Stimulated activated naive B cell treated with anti-CD40 and anti-IgM and Interleukin-4, amounts not matched to agents 10 μg/mL and 1 μg/mL and 100 μg/mL, for 72 hours (primary cell): ENCODE measurements around the gene WAC.
A peak's percentile ranks its signal among the peaks of the same experiment; 100 is the strongest.
"Not testable (repeated sequence)": the region's sequence is repeated elsewhere in the genome, so short reads cannot be mapped to it uniquely, and the experiment has no call there.

ENCODE experiments used
- ATAC-seq, 2 donors: fragments of 150-1000 bp; cut with Tn5 transposase; replicated peaks; 2 replicates each; pipeline ENCODE4 v1.10.0; 2021; ENCODE audit warnings: moderate library complexity in 1 of 2
- DNase-seq: peaks from one replicate; pipeline ENCODE4 v3.0.0; 2021
- H3K27ac Mint-ChIP-seq: one replicate; pipeline ENCODE4 v1.8.0; 2022; ENCODE audit warnings: mild to moderate bottlenecking, mixed read lengths
- H3K27me3 Mint-ChIP-seq, 2 donors: one replicate each; pipeline ENCODE4 v1.8.0; 2022; ENCODE audit warnings: mixed read lengths in 2 of 2
- H3K36me3 Mint-ChIP-seq, 2 donors: one replicate each; pipeline ENCODE4 v1.8.0; 2022; ENCODE audit warnings: mixed read lengths in 2 of 2, mild to moderate bottlenecking in 1 of 2
- H3K4me1 Mint-ChIP-seq, 2 donors: one replicate each; pipeline ENCODE4 v1.8.0; 2022; ENCODE audit warnings: mixed read lengths in 2 of 2, mild to moderate bottlenecking in 1 of 2
- H3K4me3 Mint-ChIP-seq, 2 donors: one replicate each; pipeline ENCODE4 v1.8.0; 2022; ENCODE audit warnings: mild to moderate bottlenecking in 2 of 2, mixed read lengths in 2 of 2, moderate library complexity in 1 of 2
- H3K9me3 Mint-ChIP-seq, 2 donors: one replicate each; pipeline ENCODE4 v1.8.0; 2022; ENCODE audit warnings: mixed read lengths in 2 of 2, mild to moderate bottlenecking in 1 of 2

Gene WAC

DNA sequence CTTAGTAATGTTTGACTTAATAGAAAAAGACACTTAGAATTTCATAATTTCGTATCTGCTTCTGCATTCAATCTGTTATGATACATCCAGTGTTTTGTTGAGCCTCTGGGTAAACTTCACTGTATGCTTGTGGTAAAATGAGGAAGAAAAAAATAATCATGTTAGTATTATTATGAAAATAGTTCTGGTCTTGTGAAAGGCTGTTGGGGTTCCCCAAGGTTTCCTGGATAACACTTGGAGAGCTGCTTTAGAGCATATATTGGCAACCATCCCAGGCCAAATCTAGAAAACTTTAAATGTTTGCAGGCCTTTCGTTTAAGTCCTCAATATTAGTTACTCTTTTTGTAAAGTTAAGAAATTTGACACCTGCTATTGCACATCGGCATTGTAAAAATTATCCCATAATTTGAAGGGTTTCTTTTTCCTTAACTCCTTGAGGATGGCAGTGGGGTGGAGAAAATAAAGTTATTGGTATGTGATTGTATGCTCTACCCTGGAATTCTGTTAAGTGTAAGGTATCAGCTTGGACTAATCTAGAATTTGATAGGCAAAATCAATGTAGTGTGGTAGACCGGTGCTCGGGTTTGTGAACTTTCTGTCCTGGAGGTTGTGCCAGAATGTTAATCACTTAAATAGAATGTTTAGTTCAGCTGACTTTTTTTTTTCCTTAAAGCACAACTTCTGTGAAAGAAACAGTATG lies 54.5 kb downstream of the WAC start:
- ATAC-seq (no peak), DNase-seq (no peak)
- H3K27ac Mint-ChIP-seq = no peak overlapping the region
- H3K4me3 Mint-ChIP-seq = no peak overlapping the region
- peaks cover 13 to 26% of the 10 kb centered on the region in 2 donors for H3K4me1 Mint-ChIP-seq
- no peaks in the 10 kb centered on the region for H3K27me3 Mint-ChIP-seq
- H3K9me3 Mint-ChIP-seq = no peaks in the 10 kb centered on the region
- H3K36me3 Mint-ChIP-seq = peaks cover 36 to 43% of the 10 kb centered on the region in 2 donors

GRCh38 chr10:28587970-28588290 lies 55.0 kb downstream of the WAC start:
- Mint-ChIP-seq H3K4me3 (no peak overlapping the region), H3K4me1 (peaks cover 14 to 27% of the 10 kb centered on the region in 2 donors), H3K9me3 (no peaks in the 10 kb centered on the region), H3K27me3 (no peaks in the 10 kb centered on the region), H3K27ac (no peak overlapping the region), H3K36me3 (peaks cover 39 to 46% of the 10 kb centered on the region in 2 donors)
- DNase-seq (no peak), ATAC-seq (no peak)

GRCh38 chr10:28592953-28593352 lies 60.0 kb downstream of the WAC start:
- no peak for ATAC-seq
- H3K4me3 Mint-ChIP-seq = no peak overlapping the region
- peaks cover 14 to 24% of the 10 kb centered on the region in 2 donors for H3K4me1 Mint-ChIP-seq
- H3K27ac Mint-ChIP-seq = peak overlapping the region; percentile 10
- no peaks in the 10 kb centered on the region for H3K27me3 Mint-ChIP-seq
- DNase-seq = no peak
- peaks cover 41 to 50% of the 10 kb centered on the region in 2 donors for H3K36me3 Mint-ChIP-seq
- H3K9me3 Mint-ChIP-seq = no peaks in the 10 kb centered on the region

GRCh38 chr10:28593811-28594210 lies 60.9 kb downstream of the WAC start:
- Mint-ChIP-seq H3K27ac (no peak overlapping the region), H3K27me3 (no peaks in the 10 kb centered on the region), H3K4me1 (peaks cover 14 to 27% of the 10 kb centered on the region in 2 donors), H3K36me3 (peaks cover 40 to 55% of the 10 kb centered on the region in 2 donors), H3K9me3 (no peaks in the 10 kb centered on the region), H3K4me3 (no peak overlapping the region)
- DNase-seq (no peak), ATAC-seq (no peak)

DNA sequence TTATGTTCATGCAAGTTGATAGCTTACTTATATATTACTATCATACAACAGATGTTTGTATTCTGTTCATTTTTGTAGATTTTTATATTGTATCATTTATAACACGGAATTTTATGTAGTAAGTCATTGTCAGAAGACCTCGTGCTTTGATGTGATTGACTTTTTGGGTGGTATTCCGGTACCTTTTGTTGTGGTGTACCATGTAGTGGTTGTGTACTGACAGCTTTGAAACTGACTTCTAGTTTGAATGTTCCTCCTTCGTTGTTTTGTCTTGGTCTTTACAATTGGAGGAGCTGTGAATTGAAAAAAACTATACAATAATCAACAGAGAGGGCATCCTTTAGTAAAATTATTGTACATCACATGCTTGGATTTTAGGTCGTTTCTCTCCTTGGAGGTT lies 61.5 kb downstream of the WAC start:
- H3K4me1 Mint-ChIP-seq = peaks cover 15 to 31% of the 10 kb centered on the region in 2 donors
- H3K4me3 Mint-ChIP-seq = no peak overlapping the region

DNA sequence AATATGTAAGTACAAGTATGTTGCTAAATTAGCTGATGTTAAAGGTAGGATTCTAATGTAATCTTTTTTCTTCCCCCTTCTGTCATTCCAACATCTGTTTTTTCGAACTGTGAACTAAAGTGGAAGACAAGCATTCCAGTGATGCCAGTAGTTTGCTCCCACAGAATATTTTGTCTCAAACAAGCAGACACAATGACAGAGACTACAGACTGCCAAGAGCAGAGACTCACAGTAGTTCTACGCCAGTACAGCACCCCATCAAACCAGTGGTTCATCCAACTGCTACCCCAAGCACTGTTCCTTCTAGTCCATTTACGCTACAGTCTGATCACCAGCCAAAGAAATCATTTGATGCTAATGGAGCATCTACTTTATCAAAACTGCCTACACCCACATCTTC lies 62.7 kb downstream of the WAC start:
- H3K4me1 Mint-ChIP-seq = peaks cover 17 to 34% of the 10 kb centered on the region in 2 donors
- DNase-seq (no peak), ATAC-seq (no peak)
- no peak overlapping the region for H3K4me3 Mint-ChIP-seq
- H3K9me3 Mint-ChIP-seq = no peaks in the 10 kb centered on the region
- H3K27me3 Mint-ChIP-seq = no peaks in the 10 kb centered on the region
- H3K27ac Mint-ChIP-seq = no peak overlapping the region
- H3K36me3 Mint-ChIP-seq = peaks cover 42 to 58% of the 10 kb centered on the region in 2 donors

More for the DNA sequence above, 61.5 kb downstream of the WAC start:
- H3K27me3 Mint-ChIP-seq = no peaks in the 10 kb centered on the region
- H3K36me3 Mint-ChIP-seq = peaks cover 40 to 54% of the 10 kb centered on the region in 2 donors
- DNase-seq (no peak), ATAC-seq (no peak)
- H3K27ac Mint-ChIP-seq = peak overlapping the region; percentile 11
- no peaks in the 10 kb centered on the region for H3K9me3 Mint-ChIP-seq

DNA sequence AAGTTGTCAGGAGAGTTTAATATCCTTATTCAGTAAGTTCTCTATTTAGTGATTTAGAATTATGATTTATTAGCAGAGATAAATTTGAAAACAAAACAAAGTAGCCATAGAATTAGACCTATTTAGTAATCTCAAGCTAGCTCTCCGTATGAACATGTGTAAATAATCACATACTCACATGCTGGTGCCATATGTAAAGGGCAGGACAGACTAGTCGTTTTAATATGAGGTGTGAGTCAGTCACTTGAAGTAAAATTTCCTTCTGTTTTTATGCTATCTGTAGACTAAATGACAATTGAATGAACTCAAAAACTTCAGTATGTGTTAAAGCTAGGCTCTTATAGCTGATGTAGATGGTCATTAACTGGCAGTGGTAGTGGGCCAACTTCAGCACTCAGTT lies 67.1 kb downstream of the WAC start:
- peaks cover 15 to 29% of the 10 kb centered on the region in 2 donors for H3K4me1 Mint-ChIP-seq
- no peak overlapping the region for H3K27ac Mint-ChIP-seq
- ATAC-seq (no peak), DNase-seq (no peak)
- peaks cover 28 to 50% of the 10 kb centered on the region in 2 donors for H3K36me3 Mint-ChIP-seq
- no peaks in the 10 kb centered on the region for H3K9me3 Mint-ChIP-seq
- H3K27me3 Mint-ChIP-seq = no peaks in the 10 kb centered on the region
- no peak overlapping the region for H3K4me3 Mint-ChIP-seq

DNA sequence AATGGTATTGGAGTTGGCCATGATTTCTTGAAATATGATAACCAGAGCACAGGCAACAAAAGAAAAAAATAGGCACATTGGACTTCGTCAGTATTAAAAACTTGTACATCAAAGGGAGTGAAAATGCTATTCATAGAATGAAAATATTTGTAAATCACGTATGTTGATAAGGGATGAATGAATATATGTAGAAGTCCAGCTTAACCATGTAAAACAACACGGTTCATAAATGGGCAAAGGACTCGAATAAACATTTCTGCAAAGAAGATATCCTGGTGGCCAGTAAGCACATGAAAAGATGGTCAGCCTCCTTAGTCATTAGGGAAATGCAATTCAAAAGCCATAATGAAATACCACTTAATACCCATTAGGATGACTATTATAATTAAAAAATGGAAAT lies 68.1 kb downstream of the WAC start:
- H3K4me1 Mint-ChIP-seq = peaks cover 11 to 33% of the 10 kb centered on the region in 2 donors
- no peak overlapping the region for H3K4me3 Mint-ChIP-seq
- no peaks in the 10 kb centered on the region for H3K9me3 Mint-ChIP-seq
- no peak overlapping the region for H3K27ac Mint-ChIP-seq
- DNase-seq (no peak), ATAC-seq (no peak)
- H3K36me3 Mint-ChIP-seq = peaks cover 25 to 46% of the 10 kb centered on the region in 2 donors
- no peaks in the 10 kb centered on the region for H3K27me3 Mint-ChIP-seq

- no peaks in the 10 kb centered on the region for H3K9me3 Mint-ChIP-seq
- ATAC-seq (no peak), DNase-seq (no peak)
- peaks cover 13 to 33% of the 10 kb centered on the region in 2 donors for H3K36me3 Mint-ChIP-seq
- H3K27me3 Mint-ChIP-seq = no peaks in the 10 kb centered on the region
- no peak overlapping the region for H3K4me3 Mint-ChIP-seq
- peaks cover 9 to 22% of the 10 kb centered on the region in 2 donors for H3K4me1 Mint-ChIP-seq
- peak overlapping the region; percentile 5 for H3K27ac Mint-ChIP-seq
Measured at GRCh38 chr10:28604567-28605536, 71.9 kb downstream of the WAC start.

DNA sequence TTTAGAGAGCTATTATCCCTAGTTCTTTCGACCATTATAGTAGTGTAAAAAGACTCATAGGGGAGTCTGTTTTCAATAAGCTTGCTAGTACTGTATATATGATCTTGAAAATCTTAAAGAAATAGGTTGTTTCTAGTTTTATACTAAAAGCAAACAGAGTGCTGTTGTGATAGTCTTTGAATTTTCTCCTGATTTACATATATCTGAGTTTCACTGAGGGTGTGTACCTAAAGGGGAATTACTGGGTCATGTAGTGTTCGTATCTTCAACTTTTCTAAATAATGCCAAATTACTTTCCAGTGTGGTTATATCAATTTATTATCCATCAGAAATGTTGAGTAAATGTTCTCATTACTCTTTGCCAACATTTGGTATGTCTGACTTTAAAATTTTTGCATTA lies 73.7 kb downstream of the WAC start:
- peak overlapping the region; percentile 51 for H3K27ac Mint-ChIP-seq
- H3K4me3 Mint-ChIP-seq = no peak overlapping the region
- peaks cover 14 to 32% of the 10 kb centered on the region in 2 donors for H3K36me3 Mint-ChIP-seq
- H3K27me3 Mint-ChIP-seq = no peaks in the 10 kb centered on the region
- DNase-seq = no peak
- H3K9me3 Mint-ChIP-seq = no peaks in the 10 kb centered on the region
- H3K4me1 Mint-ChIP-seq = peaks cover 6 to 22% of the 10 kb centered on the region in 2 donors
- ATAC-seq = no peak

GRCh38 chr10:28609636-28610035 lies 76.7 kb downstream of the WAC start:
- H3K27me3 Mint-ChIP-seq, H3K9me3 Mint-ChIP-seq, DNase-seq, ATAC-seq, H3K4me3 Mint-ChIP-seq, H3K27ac Mint-ChIP-seq: not testable (repeated sequence)
- Mint-ChIP-seq H3K4me1 (peaks cover 6 to 22% of the 10 kb centered on the region in 2 donors), H3K36me3 (peaks cover 20 to 40% of the 10 kb centered on the region in 2 donors)

- peaks cover 24 to 40% of the 10 kb centered on the region in 2 donors for H3K36me3 Mint-ChIP-seq
- ATAC-seq (no peak), DNase-seq (no peak)
- H3K27me3 Mint-ChIP-seq = no peaks in the 10 kb centered on the region
- no peaks in the 10 kb centered on the region for H3K9me3 Mint-ChIP-seq
- H3K4me3 Mint-ChIP-seq = no peak overlapping the region
- H3K27ac Mint-ChIP-seq = peak overlapping the region; percentile 62
- peaks cover 5% of the 10 kb centered on the region in 2 donors for H3K4me1 Mint-ChIP-seq
Measured at GRCh38 chr10:28612877-28613276, 80.0 kb downstream of the WAC start.

- no peak overlapping the region for H3K4me3 Mint-ChIP-seq
- no peak for ATAC-seq
Measured at GRCh38 chr10:28616514-28616913, 83.6 kb downstream of the WAC start.

DNA sequence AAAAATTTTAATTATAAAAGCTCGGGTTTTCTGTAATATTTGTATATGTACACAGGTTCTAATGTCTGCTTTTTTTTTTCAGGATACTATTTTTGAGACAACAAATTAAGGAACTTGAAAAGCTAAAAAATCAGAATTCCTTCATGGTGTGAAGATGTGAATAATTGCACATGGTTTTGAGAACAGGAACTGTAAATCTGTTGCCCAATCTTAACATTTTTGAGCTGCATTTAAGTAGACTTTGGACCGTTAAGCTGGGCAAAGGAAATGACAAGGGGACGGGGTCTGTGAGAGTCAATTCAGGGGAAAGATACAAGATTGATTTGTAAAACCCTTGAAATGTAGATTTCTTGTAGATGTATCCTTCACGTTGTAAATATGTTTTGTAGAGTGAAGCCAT lies 86.5 kb downstream of the WAC start:
- no peaks in the 10 kb centered on the region for H3K9me3 Mint-ChIP-seq
- peaks cover 26 to 27% of the 10 kb centered on the region in 2 donors for H3K36me3 Mint-ChIP-seq
- DNase-seq (no peak), ATAC-seq (no peak)
- H3K4me1 Mint-ChIP-seq = peaks cover 6 to 14% of the 10 kb centered on the region in 2 donors
- H3K4me3 Mint-ChIP-seq = no peak overlapping the region
- H3K27me3 Mint-ChIP-seq = no peaks in the 10 kb centered on the region
- no peak overlapping the region for H3K27ac Mint-ChIP-seq

More at GRCh38 chr10:28616514-28616913, 83.6 kb downstream of the WAC start:
- no peak for DNase-seq
- H3K27ac Mint-ChIP-seq = no peak overlapping the region
- H3K27me3 Mint-ChIP-seq = no peaks in the 10 kb centered on the region
- peaks cover 5% of the 10 kb centered on the region in 2 donors for H3K4me1 Mint-ChIP-seq
- no peaks in the 10 kb centered on the region for H3K9me3 Mint-ChIP-seq
- H3K36me3 Mint-ChIP-seq = peaks cover 27 to 35% of the 10 kb centered on the region in 2 donors
